OCI-M2 (cell line): ENCODE data around the gene COBLL1.

Source experiments
- DNase-seq: peaks from one replicate; lab custom pipeline; 2025; ENCODE audit not compliant: unreplicated experiment; lab: John Stamatoyannopoulos, UW

COBLL1 gene

GRCh38 chr2:164792316-164793170, 49.1 kb downstream of the COBLL1 start:
- DNase-seq, result no peak

GRCh38 chr2:164789968-164790367, 51.7 kb downstream of the COBLL1 start:
- DNase-seq, result no peak

- DNase-seq, result no peak
Observed at GRCh38 chr2:164786787-164787186, 54.8 kb downstream of the COBLL1 start.

- DNase-seq, result no peak
Observed at GRCh38 chr2:164785457-164785856, 56.2 kb downstream of the COBLL1 start.

GRCh38 chr2:164784376-164784775, 57.2 kb downstream of the COBLL1 start:
- DNase-seq, result no peak

GRCh38 chr2:164782323-164782722, 59.3 kb downstream of the COBLL1 start:
- DNase-seq, result no peak

- DNase-seq, result no peak
Observed at GRCh38 chr2:164781394-164781793, 60.2 kb downstream of the COBLL1 start.

- no peak for DNase-seq
Observed at GRCh38 chr2:164780611-164781178, 60.9 kb downstream of the COBLL1 start.

- DNase-seq, result no peak
Observed at GRCh38 chr2:164779383-164780057, 62.1 kb downstream of the COBLL1 start.

- no peak for DNase-seq
Observed at GRCh38 chr2:164778723-164779122, 62.9 kb downstream of the COBLL1 start.

- DNase-seq, result no peak
Observed at GRCh38 chr2:164777847-164778461, 63.7 kb downstream of the COBLL1 start.

GRCh38 chr2:164773635-164774034, 68.0 kb downstream of the COBLL1 start:
- no peak for DNase-seq

- DNase-seq, result no peak
Observed at GRCh38 chr2:164773091-164773490, 68.5 kb downstream of the COBLL1 start.

GRCh38 chr2:164771897-164772296, 69.7 kb downstream of the COBLL1 start:
- DNase-seq, result no peak

- no peak for DNase-seq
Observed at GRCh38 chr2:164770421-164770916, 71.2 kb downstream of the COBLL1 start.

GRCh38 chr2:164766954-164767320, 74.7 kb downstream of the COBLL1 start:
- no peak for DNase-seq

GRCh38 chr2:164766216-164766953, 75.2 kb downstream of the COBLL1 start:
- DNase-seq, result no peak

- DNase-seq, result no peak
Observed at GRCh38 chr2:164764996-164765395, 76.6 kb downstream of the COBLL1 start.

GRCh38 chr2:164764474-164764873, 77.1 kb downstream of the COBLL1 start:
- DNase-seq, result no peak

GRCh38 chr2:164763431-164763830, 78.2 kb downstream of the COBLL1 start:
- DNase-seq, result no peak
